22Rv1 (cell line): ENCODE measurements around the gene TSGA10.
"Not testable (repeated sequence)": the region's sequence is repeated elsewhere in the genome, so short reads cannot be mapped to it uniquely, and the experiment has no call there.

Experiments
- H3K27ac ChIP-seq: fragments of 450-650 bp; 2 replicates; pipeline ENCODE4 v1.5.1; 2017
- CTCF ChIP-seq: fragments of 450-650 bp; IDR thresholded peaks from 2 replicates; pipeline ENCODE4 v1.5.1; 2017; ENCODE audit warnings: mild to moderate bottlenecking
- ZFX ChIP-seq: fragments of 450-650 bp; IDR thresholded peaks from 2 replicates; pipeline ENCODE4 v1.6.1; 2017; ENCODE audit warnings: antibody characterized with exemption, borderline replicate concordance

Gene TSGA10

GRCh38 chr2:99085421-99085820 is 69.3 kb downstream of the TSGA10 start:
- TF ChIP-seq CTCF: peak; percentile 43
- TF ChIP-seq ZFX: no peak
- H3K27ac ChIP-seq: no peak overlapping the region

- TF ChIP-seq ZFX: no peak
- TF ChIP-seq CTCF: no peak
- no peak overlapping the region for H3K27ac ChIP-seq
These were observed 70.5 kb downstream of the TSGA10 start for GRCh38 chr2:99084256-99084655.

GRCh38 chr2:99081891-99082290 is 72.9 kb downstream of the TSGA10 start:
- H3K27ac ChIP-seq: no peak overlapping the region
- TF ChIP-seq CTCF (no peak), ZFX (no peak)

GRCh38 chr2:99079226-99079625 is 75.5 kb downstream of the TSGA10 start:
- H3K27ac ChIP-seq: no peak overlapping the region
- TF ChIP-seq ZFX (no peak), CTCF (no peak)

- H3K27ac ChIP-seq: no peak overlapping the region
- TF ChIP-seq ZFX (no peak), CTCF (no peak)
These were observed 82.2 kb downstream of the TSGA10 start for GRCh38 chr2:99072551-99072950.

GRCh38 chr2:99067871-99068625 is 86.7 kb downstream of the TSGA10 start:
- no peak overlapping the region for H3K27ac ChIP-seq
- TF ChIP-seq CTCF (no peak), ZFX (no peak)

- no peak overlapping the region for H3K27ac ChIP-seq
- peak; percentile 74 for TF ChIP-seq CTCF
- no peak for TF ChIP-seq ZFX
These were observed 88.4 kb downstream of the TSGA10 start for GRCh38 chr2:99066075-99066958.

GRCh38 chr2:99049187-99049586 is 105.6 kb downstream of the TSGA10 start:
- H3K27ac ChIP-seq: not testable (repeated sequence)

- H3K27ac ChIP-seq: peak overlapping the region; percentile 25
These were observed 113.9 kb downstream of the TSGA10 start for GRCh38 chr2:99040736-99041300.
